NCI-H460 (cell line): ENCODE results near the gene S100PBP. TPM values are rescaled to one million over a fixed set of nuclear protein-coding genes. Genes with fewer than 3 reads are reported as not detected.
A peak's percentile ranks its signal among the peaks of the same experiment; 100 is the strongest.

Experiments used
- DNase-seq: peaks from one replicate; pipeline ENCODE4 v3.0.0-alpha.2; 2016; ENCODE audit warnings: low read depth; ENCODE audit errors: extremely low read depth
- total RNA-seq: library from RNA; depleted of rRNA; stranded (reverse); fragments of >200 nt; shearing (Covaris generic); gene quantifications from 2 replicates; pipeline ENCODE4 v1.2.3, GENCODE V29; 2014

Gene S100PBP
- total RNA-seq, 1 experiment from 2014 or later = 20.7 TPM

DNA sequence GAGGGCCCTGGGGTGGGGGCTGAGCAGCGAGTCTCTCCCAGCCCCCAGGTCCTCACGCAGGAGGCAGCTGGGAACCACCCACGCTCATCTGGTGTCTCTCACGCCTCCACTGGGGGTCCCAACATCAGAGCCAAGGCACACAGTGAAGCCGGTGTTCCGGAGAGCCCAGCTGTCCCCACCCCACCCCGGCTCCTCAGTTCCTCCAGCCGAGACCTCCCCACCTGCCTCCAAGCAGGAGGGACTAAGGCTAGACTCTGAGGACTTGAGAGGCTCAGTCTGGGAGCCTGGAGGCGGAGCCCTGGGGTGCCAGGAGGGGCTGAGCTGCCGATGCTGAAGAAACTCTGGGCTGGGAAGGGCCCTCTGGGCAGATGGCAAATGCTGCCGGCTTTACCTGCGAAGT is 67.3 kb downstream of the S100PBP start:
- DNase-seq = no peak

DNA sequence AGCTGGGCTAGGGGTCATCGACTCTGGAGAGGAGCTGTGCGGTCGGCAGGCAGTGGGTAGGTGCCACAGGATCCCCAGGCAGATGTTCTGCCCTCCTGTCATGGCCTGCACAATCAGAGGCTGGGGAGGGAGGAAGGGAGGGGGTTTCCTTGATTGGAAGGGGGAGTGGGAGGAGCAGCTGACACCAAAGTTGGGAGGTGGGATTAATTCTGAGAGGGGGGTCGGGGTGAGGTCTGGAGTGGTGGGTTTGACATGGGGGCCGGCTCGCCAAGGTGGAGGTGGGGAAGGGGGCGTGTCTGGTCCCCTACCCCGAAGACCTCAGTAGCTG is 68.2 kb downstream of the S100PBP start:
- DNase-seq = no peak

DNA sequence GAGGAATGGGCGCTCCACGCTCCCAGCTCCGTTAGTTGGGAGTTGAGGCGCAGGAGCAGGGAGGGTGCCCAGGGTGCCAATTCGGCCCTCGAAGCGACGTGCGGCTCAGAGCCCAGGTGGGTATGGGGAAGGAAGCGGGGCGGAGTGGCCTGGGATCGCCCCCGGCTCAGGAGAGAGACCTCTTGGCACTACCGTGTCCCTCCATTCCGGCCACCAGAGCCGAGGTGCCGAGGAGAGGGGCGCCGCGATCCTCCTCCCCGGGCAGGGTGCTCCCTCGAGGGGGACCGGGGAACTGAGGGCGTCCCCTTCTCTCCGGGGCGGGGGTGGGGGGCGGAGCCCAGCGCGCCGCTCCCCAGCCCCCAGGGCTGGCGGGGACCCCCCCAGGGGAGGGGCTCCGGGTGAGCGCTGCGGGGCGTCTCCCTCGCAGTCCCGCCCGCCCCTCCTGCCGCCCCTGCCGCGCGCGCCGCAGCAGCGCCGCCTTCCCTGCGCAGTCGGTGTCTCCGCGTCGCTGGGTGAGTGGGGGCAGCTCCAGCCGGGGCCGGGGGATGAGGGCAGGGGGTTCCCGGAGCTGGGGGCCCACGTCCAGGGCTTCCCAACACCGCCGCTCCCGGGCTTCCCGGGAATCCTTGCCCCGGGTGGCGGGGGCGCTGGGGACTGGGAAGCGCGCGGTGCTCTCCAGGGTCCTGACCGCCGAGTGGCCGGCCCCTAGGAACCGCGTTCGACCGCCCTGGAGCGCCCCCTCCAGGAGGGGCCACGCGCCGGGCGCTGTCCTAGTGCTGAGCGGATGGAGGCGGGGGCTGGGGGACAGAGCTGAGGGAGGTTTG is 68.8 kb downstream of the S100PBP start, which contains the start of gene HPCA:
Gene HPCA (plus strand): TSS at position 488 of the 824 bp plus-strand sequence. CDS start 2,408 bp downstream, outside the sequence.
- peak; percentile 52 for DNase-seq

DNA sequence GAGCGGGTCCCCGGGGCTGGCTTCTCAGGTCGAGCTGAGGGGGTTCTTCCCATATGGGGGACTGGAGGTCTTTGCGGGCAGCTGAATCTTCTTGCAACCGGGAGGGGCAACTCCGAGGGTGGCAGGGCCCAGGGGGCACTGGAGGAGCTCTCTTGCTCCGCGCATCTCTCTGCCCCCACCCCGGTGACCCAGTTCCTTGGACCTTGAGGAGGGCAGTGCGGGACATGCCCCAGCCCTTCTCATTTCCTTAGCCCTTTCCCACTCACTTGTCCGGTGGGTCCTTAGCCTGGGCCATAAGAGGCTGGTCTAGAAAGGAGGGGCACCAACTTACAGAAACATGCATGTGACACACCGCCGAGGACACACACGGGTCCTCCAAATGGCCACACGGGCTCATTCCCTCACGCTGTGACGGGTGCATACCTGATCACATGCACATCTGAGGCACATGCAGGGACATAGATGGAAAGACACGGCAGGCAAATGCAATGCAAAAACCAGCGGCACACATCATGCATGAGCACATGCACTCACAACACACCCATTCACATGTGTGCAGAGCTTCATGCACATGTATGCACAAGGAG is 69.5 kb downstream of the S100PBP start:
- no peak for DNase-seq

DNA sequence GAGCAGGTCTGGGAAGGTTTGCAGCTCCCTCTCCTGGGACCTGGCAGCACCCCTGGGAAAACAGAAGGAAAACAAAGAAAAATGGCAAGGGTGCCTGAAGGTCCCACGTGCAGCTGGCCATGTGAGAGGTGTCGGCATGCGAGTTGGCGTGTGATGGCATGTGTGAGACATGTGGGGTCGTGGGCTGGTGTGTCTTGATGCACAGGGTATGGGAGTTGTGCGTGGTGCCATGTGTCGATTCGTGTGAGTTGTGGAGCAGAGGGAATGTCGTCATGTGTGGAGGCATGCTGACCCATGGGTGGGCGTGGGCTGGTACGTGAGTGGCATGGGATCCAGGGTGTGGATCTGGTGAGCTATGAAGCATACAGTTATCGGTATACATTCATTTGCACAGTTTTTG is 70.2 kb downstream of the S100PBP start:
- no peak for DNase-seq

DNA sequence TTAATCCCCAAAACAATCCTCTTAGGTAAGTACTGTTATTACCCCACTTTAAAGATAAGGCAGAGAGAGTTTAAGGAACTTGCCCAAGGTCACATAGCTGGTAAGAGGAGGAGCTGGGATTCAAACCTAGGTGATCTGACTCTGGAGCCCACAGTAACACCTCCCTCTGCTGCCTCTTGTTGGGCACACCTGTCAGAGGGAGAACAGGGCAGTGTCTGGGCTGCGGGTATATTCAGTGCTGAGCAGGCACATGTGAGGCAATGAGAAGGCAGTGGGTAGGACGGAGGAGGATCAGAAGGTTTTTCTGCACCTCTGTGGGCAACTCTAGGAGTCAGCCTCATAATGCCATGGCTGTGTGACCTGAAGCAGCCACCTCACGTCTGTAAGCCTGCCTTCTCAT is 70.7 kb downstream of the S100PBP start:
- no peak for DNase-seq

DNA sequence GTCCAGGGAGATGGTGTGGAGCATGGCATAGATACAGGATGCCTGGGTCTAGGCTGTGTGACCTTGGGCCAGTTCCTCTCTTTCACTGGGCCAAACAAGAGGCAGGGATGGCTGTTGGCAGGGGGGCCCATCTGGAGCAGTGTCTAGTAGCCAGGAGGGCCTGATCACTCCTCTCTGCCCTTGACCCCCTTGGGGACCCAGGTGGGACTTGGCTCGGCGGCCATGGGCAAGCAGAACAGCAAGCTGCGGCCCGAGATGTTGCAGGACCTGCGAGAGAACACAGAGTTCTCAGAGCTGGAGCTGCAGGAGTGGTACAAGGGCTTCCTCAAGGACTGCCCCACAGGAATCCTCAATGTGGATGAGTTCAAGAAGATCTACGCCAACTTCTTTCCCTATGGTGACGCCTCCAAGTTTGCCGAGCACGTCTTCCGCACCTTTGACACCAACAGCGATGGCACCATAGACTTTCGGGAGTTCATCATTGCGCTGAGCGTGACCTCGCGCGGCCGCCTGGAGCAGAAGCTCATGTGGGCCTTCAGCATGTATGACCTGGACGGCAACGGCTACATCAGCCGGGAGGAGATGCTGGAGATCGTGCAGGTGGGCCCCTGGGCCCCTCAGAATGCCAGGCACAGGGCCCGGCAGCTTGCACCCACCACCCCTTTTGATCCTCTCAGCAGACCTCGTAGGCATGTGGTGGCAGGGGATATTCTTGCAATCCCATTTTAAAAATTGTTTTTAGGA is 71.4 kb downstream of the S100PBP start:
- DNase-seq = no peak

DNA sequence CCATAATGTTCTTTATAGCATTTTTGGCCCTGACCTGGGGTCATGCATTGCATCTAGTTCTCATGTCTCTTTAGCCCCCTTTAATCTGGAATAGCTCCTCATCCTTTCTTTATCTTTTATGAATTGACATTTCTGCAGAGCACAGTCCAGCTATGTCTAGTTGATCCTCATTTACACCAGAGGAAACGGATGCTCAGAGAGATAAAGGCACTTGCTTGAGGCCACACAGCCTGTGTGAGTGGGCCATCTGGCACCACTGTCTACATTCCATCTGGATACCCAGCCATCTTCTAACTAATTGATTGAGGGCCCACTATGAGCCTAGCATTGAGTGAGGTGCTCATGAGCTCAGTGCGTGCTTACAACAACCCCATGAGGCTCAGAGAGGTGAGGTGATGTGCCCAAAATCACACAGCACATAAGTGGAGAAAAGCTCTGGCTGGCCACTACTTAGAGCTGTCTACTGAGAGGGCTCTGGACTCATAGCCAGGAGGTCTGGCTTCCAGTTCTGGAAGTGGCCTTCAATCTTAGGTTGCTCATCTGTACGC is 72.4 kb downstream of the S100PBP start:
- DNase-seq = no peak

DNA sequence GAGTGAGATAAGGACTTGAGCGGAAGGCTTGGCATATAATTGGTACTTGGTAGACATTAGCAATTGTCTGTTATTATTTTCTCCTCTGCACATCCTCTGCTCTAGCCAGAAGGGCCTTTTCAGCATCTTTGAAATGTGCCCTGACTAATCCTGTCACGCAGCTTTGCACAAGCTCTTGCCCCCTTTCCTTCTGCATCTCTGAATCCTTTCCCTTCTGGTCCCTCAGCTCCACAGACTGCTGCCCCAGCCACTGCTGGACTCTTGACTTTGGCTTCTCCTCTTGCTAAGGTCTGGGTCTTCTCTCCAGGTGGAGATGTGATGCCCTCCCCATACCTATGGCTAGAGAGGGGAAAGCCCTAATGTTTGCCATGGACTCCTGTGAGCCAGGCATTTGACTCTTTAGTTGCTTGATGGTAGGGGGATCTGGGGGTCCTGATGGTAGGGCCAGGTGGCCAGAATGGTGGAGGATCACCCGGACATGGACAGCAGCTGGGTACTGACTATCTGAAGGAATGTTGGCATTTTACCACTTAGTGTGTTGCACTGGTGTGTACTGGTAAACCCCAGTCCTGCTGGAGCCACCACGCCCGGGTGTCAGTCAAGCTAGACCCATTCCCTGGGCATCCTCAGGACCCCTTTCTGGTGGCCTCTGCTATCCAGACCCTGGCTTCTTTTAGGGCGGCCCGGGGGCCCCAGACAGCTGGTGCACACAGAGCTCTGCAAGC is 73.2 kb downstream of the S100PBP start:
- DNase-seq = no peak

DNA sequence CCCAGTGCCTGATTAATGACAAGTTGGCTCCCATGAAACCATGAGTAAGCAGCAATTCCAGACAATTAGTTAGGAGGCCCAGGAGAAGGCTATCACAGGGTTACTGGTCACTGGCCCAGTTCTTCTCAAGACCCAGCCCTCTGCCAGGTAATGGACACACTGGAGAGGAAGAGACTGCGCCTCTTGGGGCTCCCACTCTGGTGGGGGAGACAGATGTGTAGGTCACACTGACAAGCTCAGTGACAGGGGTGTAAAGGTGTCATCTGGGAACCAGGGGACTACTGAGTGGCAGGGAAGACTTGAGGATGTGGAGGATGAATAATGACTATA is 73.8 kb downstream of the S100PBP start:
- DNase-seq = no peak

DNA sequence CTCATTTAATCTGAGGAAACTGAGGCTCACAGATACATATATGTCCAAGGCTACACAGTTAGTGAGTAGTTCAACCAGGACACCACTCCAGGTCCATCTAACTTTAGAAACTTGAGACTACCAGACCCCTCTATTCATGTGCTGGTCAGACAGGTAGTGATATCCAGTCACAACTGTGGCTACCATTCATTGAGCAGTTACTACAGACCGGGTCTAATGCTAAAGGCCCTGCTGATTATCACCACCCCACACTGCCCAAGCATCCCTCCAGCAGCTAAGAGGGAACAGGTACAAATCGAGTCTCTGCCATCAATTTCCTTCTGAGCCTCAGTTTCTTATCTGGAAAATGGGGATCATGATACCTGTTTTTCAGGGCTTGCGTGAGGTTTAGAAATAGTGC is 74.2 kb downstream of the S100PBP start:
- DNase-seq = no peak

DNA sequence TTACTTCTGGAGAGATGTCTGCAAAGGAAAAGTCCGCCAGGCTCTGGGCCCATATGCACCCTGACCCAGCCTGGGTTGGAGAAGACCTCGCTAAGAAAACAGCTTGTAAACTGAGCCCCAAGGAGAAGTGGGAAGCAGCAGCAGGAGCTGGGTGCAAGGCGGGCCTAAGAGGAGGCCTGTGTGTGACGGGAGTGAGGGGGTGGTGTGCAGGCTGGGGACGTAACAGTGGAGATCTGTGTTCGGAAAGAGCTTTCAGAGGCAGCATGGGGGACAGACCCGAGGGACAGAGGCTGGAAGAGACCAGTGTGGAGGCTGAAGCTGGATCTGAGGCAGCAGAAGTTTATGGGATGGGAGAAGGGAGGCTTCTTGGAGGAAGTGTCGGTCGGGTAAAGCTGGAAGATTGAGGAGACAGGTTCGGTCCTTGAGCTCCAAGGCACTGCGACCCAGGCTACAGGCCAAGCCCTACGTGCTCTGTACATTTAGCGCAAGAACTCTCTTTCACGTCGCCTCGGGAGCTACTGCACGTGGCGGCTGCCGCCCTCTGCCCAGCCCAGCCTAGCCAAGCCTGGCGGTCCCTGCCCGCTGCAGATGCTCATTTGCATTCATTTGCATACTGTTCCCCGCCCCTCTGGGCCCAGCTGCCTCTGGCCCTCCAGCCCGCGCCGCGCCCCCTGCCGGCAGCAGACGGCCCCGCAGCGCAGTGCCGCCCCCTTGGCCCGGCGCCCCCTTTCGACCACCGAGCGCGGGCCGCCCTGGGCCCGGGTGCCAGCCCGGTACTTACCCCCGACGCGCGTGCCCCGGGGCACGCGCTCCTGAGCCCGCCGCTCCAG is 75.1 kb downstream of the S100PBP start:
- DNase-seq = no peak

DNA sequence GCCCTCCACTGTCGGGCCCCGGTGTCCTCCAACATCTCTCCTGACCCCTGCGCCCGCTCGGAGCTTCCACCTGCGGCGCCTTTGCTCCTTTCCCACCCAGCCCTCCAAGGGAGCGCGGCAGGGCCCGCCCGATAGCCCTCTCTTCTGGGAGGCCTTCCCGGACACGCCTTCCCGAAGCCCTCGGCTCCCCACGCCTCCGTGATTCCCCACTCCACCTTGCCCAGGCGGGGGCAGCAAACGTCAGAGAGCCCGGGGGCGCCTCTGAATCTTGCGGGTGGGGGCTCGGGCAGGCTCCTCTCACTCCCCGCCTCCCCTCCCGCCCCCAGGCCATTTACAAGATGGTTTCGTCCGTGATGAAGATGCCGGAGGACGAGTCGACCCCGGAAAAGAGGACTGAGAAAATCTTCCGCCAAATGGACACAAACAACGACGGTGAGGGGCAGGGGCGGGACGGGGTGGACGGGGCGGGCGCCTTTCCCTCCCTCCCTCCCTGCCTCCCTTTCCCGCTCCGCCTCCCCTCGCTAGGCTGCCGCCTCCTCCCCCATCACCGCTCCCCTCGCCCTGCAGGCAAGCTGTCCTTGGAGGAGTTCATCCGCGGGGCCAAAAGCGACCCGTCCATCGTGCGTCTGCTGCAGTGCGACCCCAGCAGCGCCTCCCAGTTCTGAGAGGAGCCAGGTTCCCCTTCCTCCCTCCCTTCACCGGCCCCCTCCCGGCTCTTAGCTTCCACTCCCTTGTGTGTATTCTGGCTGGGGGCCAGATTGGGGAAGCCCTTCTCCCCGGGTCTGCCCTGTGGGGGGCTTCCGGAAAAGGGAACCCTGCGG is 76.0 kb downstream of the S100PBP start:
- no peak for DNase-seq

DNA sequence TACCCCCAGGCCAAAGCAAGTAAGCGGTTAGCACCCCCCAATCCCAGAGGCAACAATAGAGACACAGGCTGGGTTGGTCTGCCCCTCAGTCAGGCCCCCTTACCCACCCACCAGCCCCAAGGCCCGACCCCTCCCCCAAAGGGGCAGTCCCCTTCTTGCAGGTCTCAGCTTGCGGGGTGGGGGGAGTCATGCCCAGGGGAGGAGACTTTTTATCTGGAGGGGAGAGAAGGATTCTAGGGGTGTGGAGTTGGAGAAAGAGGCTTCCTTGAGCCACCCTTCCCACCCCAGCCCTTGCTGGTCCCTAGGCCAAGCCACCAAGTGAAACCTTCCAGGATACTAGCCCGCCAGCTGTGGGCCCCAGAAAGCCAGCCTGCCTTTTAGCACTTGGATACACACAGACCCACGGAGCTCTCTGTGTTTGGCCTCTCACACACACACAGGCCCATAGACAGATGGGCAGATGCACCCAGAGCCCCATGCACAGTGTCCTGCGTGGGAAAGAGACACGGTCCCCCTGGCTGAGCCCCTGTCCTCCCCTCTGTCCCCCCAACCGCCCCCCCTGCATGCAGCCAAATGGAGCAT is 76.7 kb downstream of the S100PBP start:
- no peak for DNase-seq

DNA sequence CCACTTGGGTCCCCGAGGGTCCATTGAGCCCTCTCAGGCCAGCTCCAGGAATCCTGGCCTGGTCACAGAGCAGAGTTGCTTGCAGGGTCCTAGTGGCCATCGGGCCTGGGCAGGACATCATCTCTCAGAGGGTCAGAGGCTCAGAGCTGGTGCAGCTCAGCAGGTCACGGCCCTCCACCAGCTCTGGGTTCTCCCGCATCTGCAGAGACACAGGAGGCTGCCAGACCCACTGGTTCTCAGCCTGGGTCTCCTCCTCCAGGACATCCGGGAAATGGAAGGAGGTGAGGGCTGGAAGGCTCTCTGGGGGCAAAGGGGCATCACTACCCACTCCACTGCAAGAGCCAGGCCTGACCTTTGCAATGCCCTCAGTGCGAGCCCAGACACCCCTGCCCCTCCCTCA is 77.2 kb downstream of the S100PBP start:
- DNase-seq = no peak

DNA sequence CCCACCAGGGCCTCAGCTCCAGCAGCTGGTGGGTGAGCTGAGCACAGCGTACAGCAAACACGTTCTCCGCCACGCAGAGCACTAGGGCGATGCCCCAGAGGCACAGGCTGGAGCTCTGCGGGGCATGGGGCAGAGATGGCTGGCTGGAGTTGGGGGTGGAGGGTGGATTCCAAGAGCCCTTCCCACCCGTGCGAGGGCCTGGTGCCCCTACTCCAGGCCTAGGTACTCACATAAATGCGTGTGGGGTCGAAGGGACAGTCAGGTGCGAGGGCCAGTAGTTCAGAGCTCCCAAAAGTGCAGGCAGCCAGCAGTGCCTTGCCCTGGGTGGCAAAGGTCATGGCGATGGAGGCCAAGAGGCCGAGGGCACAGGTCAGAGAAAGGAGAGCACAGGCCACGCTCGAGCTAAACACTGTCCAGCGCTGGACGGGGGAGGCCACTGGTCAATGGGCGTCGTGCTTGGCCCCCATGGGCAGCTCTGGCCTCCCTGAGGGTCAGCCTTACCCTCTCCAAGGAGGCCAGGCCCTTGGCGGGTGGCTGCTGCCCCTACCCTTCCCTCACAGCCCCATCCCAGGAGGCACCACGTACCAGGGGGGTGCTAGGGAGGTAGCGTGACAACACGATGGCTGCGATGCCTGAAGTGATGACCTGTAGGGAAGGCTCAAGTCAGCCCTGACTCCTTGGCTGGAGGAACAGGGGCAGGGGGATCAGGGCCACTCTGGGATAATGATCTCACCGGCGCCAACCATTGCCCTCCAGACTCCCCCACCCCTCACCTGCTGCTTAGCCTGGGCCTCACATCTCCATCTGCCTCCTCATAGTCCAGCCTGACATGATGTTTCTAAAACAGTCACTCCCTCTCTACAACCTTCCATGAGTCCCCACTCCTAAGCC is 78.1 kb downstream of the S100PBP start:
- DNase-seq = no peak

DNA sequence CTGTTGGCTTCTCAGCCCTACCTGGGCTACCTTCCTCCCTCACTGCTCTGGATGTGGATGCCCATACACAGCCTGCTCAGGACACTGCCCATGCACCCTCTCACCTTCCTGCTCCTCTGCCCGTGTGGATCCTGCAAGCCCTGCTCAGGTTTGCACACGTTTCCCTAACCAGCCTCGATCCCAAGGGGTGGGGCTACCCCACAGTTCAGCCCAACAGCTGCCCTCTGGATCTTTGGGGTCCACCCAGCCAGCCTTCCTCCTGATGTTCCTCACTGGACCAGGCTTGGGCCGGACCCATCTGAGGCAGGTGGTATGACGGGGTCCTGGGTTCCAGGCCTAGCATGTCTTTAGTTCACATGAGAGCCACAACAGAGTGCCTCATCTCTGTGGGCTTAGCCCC is 79.0 kb downstream of the S100PBP start:
- DNase-seq = no peak
